Activated naive CD8-positive, alpha-beta T cell treated with anti-CD3 and anti-CD28 coated beads, Interleukin-2, amount 10 ng/mL, durations not matched to agents 7 days and 5 days (primary cell): ENCODE measurements around the gene TKT. TPM values are rescaled to one million over a fixed set of nuclear protein-coding genes. Genes with fewer than 3 reads are reported as not detected.
"Not testable (repeated sequence)": the region's sequence is repeated elsewhere in the genome, so short reads cannot be mapped to it uniquely, and the experiment has no call there.

Experiments used
- ATAC-seq: fragments of 150-1000 bp; cut with Tn5 transposase; one replicate; pipeline ENCODE4 v1.10.0; 2021; ENCODE audit warnings: low read depth, moderate library complexity
- POLR2A ChIA-PET: fragments of 350-600 bp; sonication (Branson Sonifier 250); formaldehyde crosslinking; loops from one replicate; lab custom pipeline; 2021; ENCODE audit warnings: antibody characterized with exemption; lab: Charles Lee
- DNase-seq: peaks from one replicate; pipeline ENCODE4 v3.0.0; 2021
- H3K27ac Mint-ChIP-seq: one replicate; pipeline ENCODE4 v1.8.0; 2022; ENCODE audit warnings: mild to moderate bottlenecking, mixed read lengths
- H3K27me3 Mint-ChIP-seq: one replicate; pipeline ENCODE4 v1.8.0; 2022; ENCODE audit warnings: mild to moderate bottlenecking, moderate library complexity, mixed read lengths
- H3K36me3 Mint-ChIP-seq: one replicate; pipeline ENCODE4 v1.8.0; 2021; ENCODE audit warnings: mild to moderate bottlenecking, mixed read lengths
- H3K4me1 Mint-ChIP-seq: one replicate; pipeline ENCODE4 v1.8.0; 2021; ENCODE audit warnings: mixed read lengths
- H3K4me3 Mint-ChIP-seq: one replicate; pipeline ENCODE4 v1.8.0; 2022; ENCODE audit warnings: mild to moderate bottlenecking, moderate library complexity, mixed read lengths
- H3K9me3 Mint-ChIP-seq: one replicate; pipeline ENCODE4 v1.8.0; 2021; ENCODE audit warnings: mixed read lengths
- total RNA-seq, 2 experiments: library from RNA; stranded (reverse); gene quantifications; one replicate each; pipeline ENCODE4 v1.2.3, GENCODE V29; 2021

Gene TKT
- total RNA-seq, 2 experiments from 2014 or later = 204 to 210 TPM

DNA sequence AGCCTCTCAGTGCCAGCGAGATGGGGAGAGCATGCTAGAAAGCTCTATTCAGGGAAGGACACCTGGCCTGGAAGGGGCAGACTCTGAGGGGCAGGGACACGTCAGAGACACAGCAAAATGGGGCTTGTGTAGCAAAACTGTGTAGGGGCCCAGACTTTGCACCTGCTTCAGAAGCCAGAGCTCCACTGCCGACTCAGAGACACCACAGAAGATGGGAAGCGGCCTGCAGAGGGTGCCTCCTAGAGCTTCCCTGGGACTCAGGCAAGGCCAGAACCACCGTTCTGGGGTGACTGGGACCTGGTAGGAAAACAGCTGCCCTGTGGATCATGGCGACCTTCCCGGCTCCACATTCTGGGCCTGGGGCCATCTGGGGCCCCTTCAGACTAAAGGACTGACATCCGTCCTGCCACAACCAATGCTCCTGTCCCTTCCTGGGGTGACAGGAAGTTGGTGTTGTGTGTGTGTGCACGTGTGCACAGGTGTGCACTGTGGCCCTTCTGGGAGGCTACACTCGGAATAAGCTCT lies 17.4 kb upstream of the TKT start:
- Mint-ChIP-seq H3K27me3 (no peaks in the 10 kb centered on the region), H3K4me3 (no peak overlapping the region), H3K27ac (no peak overlapping the region), H3K36me3 (peaks cover 1% of the 10 kb centered on the region), H3K9me3 (no peaks in the 10 kb centered on the region), H3K4me1 (peaks cover 19% of the 10 kb centered on the region)
- POLR2A ChIA-PET = interaction anchor here (0.7 kb wide), 1 partner anchor 18 kb away, joined by 3 read pairs; the partner anchor contains the start of gene TKT
- DNase-seq (no peak), ATAC-seq (no peak)

DNA sequence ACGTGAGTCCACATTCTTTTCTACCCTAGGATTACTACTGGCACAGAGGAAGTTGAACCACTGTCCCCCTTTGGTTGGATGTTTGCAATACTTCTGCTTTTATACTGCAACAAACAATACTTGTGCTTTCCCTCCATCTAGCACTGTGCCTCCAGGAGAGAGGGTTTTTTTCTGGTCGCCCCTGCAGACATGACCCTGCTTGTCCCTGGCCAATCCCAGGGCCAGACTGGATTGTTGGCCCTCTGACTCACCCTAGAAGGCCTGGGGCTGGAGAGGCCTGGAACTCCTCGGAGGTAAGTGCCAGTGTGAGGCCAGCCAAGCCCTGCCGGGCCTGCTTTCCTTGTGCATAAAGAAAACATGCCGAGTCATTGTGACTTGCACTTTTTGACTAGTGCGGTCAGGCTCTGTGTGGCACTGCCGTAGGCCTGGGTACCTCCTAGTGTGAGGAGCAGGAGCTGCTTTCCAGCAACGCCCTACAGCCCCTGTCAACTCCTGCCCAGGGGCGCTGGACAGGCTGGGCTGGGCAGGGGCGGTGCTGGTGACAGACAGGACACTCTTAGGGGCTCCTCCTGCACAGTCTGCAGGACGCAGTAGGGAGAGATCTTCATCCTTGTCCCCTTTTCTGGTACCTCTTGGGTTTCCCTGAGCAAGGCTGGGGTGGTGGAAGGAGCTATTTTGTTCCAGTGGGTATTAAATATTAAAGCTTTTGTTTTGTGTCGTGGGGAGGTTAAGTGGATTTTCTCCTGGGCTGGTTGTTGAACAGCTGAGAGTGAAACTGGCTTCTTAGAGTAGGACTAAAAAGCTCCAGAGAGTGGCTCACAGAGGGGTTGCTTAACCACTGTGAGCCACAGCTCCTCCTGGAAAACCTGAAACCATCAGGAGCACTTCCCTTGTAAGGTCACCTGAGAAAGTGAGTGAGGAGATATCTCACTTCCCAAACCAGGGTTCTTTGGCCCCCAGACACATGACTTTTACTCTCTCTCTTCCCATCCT lies 14.4 kb upstream of the TKT start:
- Mint-ChIP-seq H3K9me3 (no peaks in the 10 kb centered on the region), H3K27me3 (peaks cover 2% of the 10 kb centered on the region), H3K36me3 (peaks cover 1% of the 10 kb centered on the region), H3K27ac (peak overlapping the region; percentile 11), H3K4me1 (peaks cover 16% of the 10 kb centered on the region), H3K4me3 (no peak overlapping the region)
- DNase-seq (no peak), ATAC-seq (peak; percentile 41)
- POLR2A ChIA-PET = interaction anchor here (1.0 kb wide), 2 partner anchors 15 to 16 kb away, joined by 3 read pairs; partner anchors contain the start of gene TKT

DNA sequence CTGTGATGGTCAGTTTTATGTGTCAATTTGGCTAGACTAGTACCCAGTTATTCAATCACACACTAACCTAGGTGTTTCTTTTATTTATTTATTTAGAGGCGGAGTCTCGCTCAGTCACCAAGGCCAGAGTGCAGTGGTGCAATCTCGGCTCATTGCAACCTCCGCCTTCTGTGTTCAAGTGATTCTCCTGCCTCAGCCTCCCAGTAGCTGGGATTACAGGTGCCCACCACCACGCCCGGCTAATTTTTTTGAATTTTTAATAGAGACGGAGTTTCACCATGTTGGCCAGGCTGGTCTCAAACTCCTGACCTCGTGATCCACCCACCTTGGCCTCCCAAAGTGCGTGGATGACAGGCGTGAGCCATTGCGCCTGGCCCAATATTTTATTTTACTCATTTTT lies 13.4 kb upstream of the TKT start:
- H3K27me3 Mint-ChIP-seq, H3K9me3 Mint-ChIP-seq, H3K27ac Mint-ChIP-seq, POLR2A ChIA-PET, ATAC-seq, H3K4me3 Mint-ChIP-seq, DNase-seq, H3K36me3 Mint-ChIP-seq: not testable (repeated sequence)
- peaks cover 12% of the 10 kb centered on the region for H3K4me1 Mint-ChIP-seq

DNA sequence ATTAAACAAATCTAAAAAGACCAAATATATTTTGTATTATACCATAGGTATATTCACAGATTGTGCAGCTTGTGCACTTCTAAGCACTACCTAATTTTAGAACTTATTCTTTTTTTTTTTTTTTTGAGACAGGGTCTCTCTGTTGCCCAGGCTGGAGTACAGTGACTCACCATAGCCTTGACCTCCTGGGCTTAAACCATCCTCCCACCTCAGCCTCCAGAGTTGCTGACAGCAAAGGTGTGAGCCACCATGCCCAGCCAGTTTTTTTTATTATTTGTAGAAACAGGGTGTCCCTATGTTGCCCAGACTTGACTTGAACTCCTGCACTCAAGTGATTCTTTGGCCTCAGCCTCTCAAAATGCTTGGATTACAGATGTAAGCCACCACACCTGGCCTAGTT lies 11.9 kb upstream of the TKT start:
- Mint-ChIP-seq H3K36me3 (no peaks in the 10 kb centered on the region), H3K4me1 (peaks cover 9% of the 10 kb centered on the region), H3K4me3 (no peak overlapping the region), H3K27ac (no peak overlapping the region), H3K27me3 (peaks cover 8% of the 10 kb centered on the region), H3K9me3 (no peaks in the 10 kb centered on the region)
- ATAC-seq (no peak), DNase-seq (no peak)
- POLR2A ChIA-PET = interaction anchor here (0.7 to 1.1 kb wide), 2 partner anchors 8 to 98 kb away, joined by 3 read pairs; no protein-coding TSS in a partner anchor

DNA sequence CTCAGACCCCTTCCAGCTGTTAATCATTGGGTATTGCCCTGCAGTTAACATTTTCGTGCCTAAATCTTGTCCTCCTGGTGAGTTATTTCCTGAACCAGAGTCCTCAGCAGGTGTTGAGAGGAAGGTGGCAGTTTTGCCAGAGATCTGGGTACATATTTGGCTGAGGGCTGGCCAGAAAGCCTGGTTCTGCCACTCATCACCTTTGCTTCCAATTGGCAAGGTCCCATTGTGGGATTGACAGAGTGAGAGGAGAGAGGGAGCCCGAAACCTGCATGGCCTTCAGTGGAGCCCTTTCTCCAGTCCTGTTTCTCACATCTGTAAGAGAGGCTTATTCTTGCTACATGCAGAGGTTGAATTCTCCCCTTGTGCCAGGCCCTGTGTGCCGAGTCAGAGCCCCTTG lies 8.9 kb upstream of the TKT start:
- H3K27ac Mint-ChIP-seq = no peak overlapping the region
- POLR2A ChIA-PET = interaction anchor here (1.1 to 1.3 kb wide), 2 partner anchors 10 kb away, joined by 3 read pairs; no protein-coding TSS in a partner anchor
- peaks cover 12% of the 10 kb centered on the region for H3K27me3 Mint-ChIP-seq
- H3K9me3 Mint-ChIP-seq = no peaks in the 10 kb centered on the region
- ATAC-seq = no peak
- no peak for DNase-seq
- no peaks in the 10 kb centered on the region for H3K36me3 Mint-ChIP-seq
- no peak overlapping the region for H3K4me3 Mint-ChIP-seq
- H3K4me1 Mint-ChIP-seq = peaks cover 5% of the 10 kb centered on the region

DNA sequence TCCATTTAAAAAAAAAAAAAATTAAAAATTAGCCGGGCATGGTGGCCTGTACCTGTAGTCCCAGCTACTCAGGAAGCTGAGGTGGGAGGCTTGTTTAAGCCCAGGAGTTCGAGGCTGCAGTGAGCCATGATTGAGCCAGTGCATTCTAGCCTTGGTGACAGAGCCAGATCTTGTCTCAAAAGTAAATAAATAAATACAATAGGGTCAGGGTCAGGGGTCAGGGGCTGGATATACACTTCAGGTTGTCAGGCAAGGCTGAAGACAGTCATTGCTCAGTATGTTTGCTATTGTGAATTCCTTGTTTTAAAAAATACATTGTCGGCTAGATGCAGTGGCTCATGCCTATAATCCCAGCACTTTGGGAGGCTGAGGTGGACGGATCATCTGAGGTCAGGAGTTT lies 8.1 kb upstream of the TKT start:
- H3K4me3 Mint-ChIP-seq = no peak overlapping the region
- peaks cover 15% of the 10 kb centered on the region for H3K27me3 Mint-ChIP-seq
- no peaks in the 10 kb centered on the region for H3K36me3 Mint-ChIP-seq
- no peaks in the 10 kb centered on the region for H3K9me3 Mint-ChIP-seq
- peaks cover 4% of the 10 kb centered on the region for H3K4me1 Mint-ChIP-seq
- ATAC-seq = no peak
- H3K27ac Mint-ChIP-seq = no peak overlapping the region
- DNase-seq = no peak
- POLR2A ChIA-PET = interaction anchor here (1.3 kb wide), 1 partner anchor 11 kb away, joined by 3 read pairs; no protein-coding TSS in a partner anchor

DNA sequence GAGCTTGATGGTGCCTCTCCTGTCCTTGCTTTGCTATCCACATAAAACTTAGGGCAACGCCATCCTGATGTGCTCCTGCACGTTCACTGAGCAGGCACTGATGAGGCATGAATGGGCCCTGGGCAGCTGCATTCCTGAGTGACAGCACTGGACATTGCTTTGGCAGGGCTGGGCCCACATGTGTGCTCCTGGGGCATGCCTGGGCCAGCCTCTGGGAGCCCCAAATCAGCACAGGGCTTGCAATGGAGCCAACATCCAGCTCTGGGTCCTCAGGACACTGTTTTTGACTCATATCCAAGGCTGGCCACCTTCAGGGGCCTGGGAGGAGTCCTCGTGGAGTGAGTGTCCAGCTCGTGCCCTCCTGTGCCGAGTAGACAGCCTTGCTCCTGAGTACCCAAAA lies 5.9 kb upstream of the TKT start:
- no peaks in the 10 kb centered on the region for H3K36me3 Mint-ChIP-seq
- H3K9me3 Mint-ChIP-seq = no peaks in the 10 kb centered on the region
- ATAC-seq (no peak), DNase-seq (no peak)
- POLR2A ChIA-PET = no interaction called here
- H3K4me1 Mint-ChIP-seq = peaks cover 4% of the 10 kb centered on the region
- no peak overlapping the region for H3K4me3 Mint-ChIP-seq
- H3K27ac Mint-ChIP-seq = no peak overlapping the region
- peaks cover 22% of the 10 kb centered on the region for H3K27me3 Mint-ChIP-seq

DNA sequence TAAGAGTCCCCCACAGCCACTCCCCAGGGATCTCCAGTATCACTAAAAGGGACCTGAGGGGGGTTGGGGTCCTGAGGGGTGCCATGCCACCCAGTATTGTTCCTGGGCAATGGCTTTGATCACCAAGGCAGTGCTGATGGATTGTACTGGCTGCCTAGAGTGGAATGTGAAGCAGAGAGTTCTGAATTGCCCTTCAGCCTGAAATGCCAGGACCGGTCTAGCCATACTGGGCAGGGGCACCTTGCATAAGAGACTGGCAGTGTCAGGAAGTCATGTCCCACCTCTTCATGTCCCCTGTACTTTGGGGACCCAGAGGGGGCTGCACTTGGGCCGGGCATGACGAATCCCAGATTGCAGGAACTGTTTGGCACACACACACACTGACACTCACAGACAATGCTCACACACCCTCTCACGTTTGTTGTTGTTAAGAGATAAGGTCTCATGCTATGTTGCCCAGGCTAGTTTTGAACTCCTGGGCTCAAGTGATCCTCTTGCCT lies 4.5 kb upstream of the TKT start:
- ATAC-seq (no peak), DNase-seq (no peak)
- no peak overlapping the region for H3K27ac Mint-ChIP-seq
- H3K36me3 Mint-ChIP-seq = no peaks in the 10 kb centered on the region
- POLR2A ChIA-PET = no interaction called here
- no peaks in the 10 kb centered on the region for H3K9me3 Mint-ChIP-seq
- peaks cover 6% of the 10 kb centered on the region for H3K4me1 Mint-ChIP-seq
- no peak overlapping the region for H3K4me3 Mint-ChIP-seq
- peaks cover 22% of the 10 kb centered on the region for H3K27me3 Mint-ChIP-seq

DNA sequence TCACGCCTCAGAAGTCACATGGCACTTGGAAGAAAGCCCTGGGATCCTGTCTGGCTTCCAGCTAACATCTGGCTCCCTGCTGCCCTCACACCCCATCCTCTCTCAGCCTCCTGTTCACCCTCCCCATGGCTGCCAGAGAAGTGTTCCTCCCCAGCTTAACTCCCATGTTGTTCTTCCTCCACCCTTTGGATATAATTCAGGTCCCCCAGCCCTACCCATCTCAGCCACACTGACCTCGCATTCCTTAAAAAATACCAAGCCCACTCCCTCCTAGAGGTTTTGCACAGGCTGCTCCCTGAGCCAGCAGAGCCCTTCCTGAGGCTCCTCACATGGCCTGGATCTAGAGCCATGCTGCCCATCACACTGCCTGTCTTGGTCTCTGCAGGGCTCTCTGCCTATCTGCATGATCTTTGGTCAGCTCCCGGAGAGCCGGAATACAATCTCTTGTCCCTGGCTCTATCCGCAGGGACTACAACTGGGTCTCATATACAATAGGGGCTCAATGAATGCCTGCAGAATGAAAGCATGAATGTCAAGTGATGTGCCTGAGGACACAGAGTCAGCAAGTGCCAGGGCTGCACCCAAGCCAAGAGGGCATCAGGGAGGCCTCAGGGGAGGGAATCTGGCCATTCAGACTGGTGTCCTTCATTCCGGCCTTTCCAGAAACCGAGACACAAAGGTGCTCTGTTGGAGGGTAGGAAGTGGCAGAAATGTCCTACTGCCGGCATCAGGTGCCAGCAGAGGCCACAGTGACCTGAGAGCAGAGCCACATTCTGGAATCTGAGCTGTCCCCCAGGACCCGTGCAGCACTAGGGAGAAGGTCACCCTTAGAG lies 3.8 kb upstream of the TKT start:
- POLR2A ChIA-PET = no interaction called here
- ATAC-seq = no peak
- H3K27ac Mint-ChIP-seq = no peak overlapping the region
- H3K4me1 Mint-ChIP-seq = peaks cover 6% of the 10 kb centered on the region
- no peak for DNase-seq
- peaks cover 3% of the 10 kb centered on the region for H3K36me3 Mint-ChIP-seq
- H3K27me3 Mint-ChIP-seq = peaks cover 18% of the 10 kb centered on the region
- no peak overlapping the region for H3K4me3 Mint-ChIP-seq
- H3K9me3 Mint-ChIP-seq = no peaks in the 10 kb centered on the region

DNA sequence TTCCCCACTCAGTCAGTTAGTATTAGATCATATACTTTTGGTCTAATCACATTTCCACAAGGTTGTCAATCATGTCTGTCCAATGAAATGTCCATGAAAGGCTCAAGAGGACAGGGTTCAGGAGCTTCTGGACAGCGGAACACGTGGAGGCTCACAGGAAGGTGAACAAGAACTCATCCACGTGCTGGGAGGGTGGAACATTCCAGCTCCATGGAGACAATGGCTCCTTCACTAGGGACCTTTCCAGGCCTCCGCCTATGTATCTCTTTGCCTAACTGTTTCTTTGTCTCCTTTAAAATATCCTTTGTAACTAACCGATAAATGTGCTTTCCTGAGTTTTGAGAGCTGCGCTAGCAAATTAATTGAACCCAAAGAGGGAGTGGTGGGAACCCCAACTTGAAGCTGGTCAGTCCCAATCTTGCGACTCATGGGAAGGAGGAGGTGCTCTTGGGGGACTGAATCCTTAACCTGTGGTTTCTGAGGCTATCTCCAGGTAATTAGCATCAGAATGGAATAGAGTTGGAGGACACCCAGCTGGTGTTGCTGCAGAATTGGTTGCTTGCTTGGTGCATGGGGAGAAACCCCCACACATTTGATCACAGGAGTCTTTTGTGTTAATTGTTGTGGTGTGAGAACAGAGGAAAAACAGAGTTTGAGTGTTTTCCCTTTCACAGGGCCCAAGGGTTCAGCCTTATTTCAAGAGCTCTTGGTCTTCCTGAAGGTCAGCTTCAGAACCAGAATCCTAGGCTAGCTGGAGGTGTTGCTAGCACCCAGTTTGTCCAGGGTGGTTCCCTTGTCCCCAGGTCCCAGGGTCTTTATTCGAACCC lies 3.0 kb upstream of the TKT start:
- DNase-seq (no peak), ATAC-seq (no peak)
- POLR2A ChIA-PET = interaction anchor here (0.6 kb wide), 1 partner anchor 11 kb away, joined by 7 read pairs; no protein-coding TSS in a partner anchor
- Mint-ChIP-seq H3K4me1 (peaks cover 13% of the 10 kb centered on the region), H3K27me3 (peaks cover 16% of the 10 kb centered on the region), H3K9me3 (no peaks in the 10 kb centered on the region), H3K36me3 (peaks cover 4% of the 10 kb centered on the region), H3K27ac (no peak overlapping the region), H3K4me3 (no peak overlapping the region)

DNA sequence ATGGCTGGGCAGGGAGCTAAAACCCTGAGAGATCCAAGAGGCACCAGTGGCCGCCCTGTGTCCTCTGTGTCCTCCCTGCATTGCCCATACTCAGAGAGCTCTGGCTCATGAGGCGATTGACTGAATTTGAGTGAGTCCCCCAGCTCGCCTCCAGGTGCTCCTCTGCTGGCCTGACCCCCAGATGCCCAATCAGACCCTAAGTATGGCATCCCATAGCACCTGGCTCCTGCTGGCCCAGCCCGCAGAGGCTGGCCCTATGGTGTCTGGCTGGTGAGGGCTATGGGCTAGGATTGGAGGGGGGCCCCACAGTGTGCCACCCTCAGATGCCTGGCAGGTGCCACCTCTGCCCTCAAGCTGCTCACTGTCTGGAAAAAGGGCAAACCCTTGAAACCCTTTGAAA lies 1.6 kb upstream of the TKT start:
- ATAC-seq (no peak), DNase-seq (no peak)
- POLR2A ChIA-PET = no interaction called here
- H3K27ac Mint-ChIP-seq = no peak overlapping the region
- H3K9me3 Mint-ChIP-seq = no peaks in the 10 kb centered on the region
- H3K4me3 Mint-ChIP-seq = no peak overlapping the region
- peaks cover 22% of the 10 kb centered on the region for H3K4me1 Mint-ChIP-seq
- H3K27me3 Mint-ChIP-seq = peaks cover 16% of the 10 kb centered on the region
- H3K36me3 Mint-ChIP-seq = peaks cover 6% of the 10 kb centered on the region

DNA sequence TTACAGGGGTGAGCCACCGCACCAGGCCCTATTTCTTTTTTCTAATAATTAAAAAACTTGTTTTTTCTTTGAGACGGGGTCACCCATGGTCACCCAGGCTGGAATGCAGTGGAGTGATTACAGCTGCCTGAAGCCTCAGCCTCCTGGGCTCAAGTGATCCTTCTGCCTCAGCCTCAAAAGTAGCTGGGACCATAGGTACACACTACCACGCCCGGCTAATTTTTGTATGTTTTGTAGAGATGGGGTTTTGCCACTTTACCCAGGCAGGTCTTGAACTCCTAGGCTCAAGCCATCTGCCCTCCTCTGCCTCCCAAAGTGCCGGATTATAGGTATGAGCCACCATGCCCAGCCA lies 858 bp upstream of the TKT start:
- DNase-seq (no peak), ATAC-seq (no peak)
- peak overlapping the region; percentile 57 for H3K27ac Mint-ChIP-seq
- H3K36me3 Mint-ChIP-seq = peaks cover 6% of the 10 kb centered on the region
- H3K4me1 Mint-ChIP-seq = peaks cover 25% of the 10 kb centered on the region
- H3K4me3 Mint-ChIP-seq = no peak overlapping the region
- POLR2A ChIA-PET = no interaction called here
- H3K27me3 Mint-ChIP-seq = peaks cover 12% of the 10 kb centered on the region
- no peaks in the 10 kb centered on the region for H3K9me3 Mint-ChIP-seq
